OCI-LY1 (cell line): Measurements from ENCODE around the gene GNA14.

ENCODE experiments used
- H2AFZ ChIP-seq: fragments of 200-600 bp; sonication (generic), shearing (Covaris generic); 2 replicates; pipeline ENCODE4 v1.6.0; 2014; ENCODE audit warnings: antibody characterized with exemption, mild to moderate bottlenecking, low read length
- H3F3A ChIP-seq: fragments of 200-600 bp; sonication (generic), shearing (Covaris generic); 2 replicates; pipeline ENCODE4 v1.6.0; 2014; ENCODE audit warnings: mild to moderate bottlenecking, antibody characterized with exemption, low read length, moderate library complexity; ENCODE audit not compliant: insufficient read depth
- H3K27ac ChIP-seq: fragments of 200-600 bp; sonication (generic); 2 replicates; pipeline ENCODE4 v1.5.1; 2014; ENCODE audit warnings: low read length, mixed run types, mild to moderate bottlenecking, low read depth; ENCODE audit not compliant: poor library complexity, severe bottlenecking
- H3K27me3 ChIP-seq: fragments of 200-600 bp; sonication (generic); 2 replicates; pipeline ENCODE4 v1.6.0; 2014; ENCODE audit warnings: antibody characterized with exemption, mild to moderate bottlenecking, low read length, moderate library complexity; ENCODE audit not compliant: insufficient read depth
- H3K36me3 ChIP-seq: fragments of 200-600 bp; sonication (generic); 2 replicates; pipeline ENCODE4 v1.6.1; 2014; ENCODE audit warnings: mild to moderate bottlenecking, antibody characterized with exemption, low read length, moderate library complexity, mixed read lengths; ENCODE audit not compliant: insufficient read depth
- H3K4me1 ChIP-seq: fragments of 200-600 bp; sonication (generic); 2 replicates; pipeline ENCODE4 v1.5.1; 2014; ENCODE audit warnings: mild to moderate bottlenecking, low read length, moderate library complexity; ENCODE audit not compliant: insufficient read depth, severe bottlenecking
- H3K4me2 ChIP-seq: fragments of 200-600 bp; sonication (generic), shearing (Covaris generic); 2 replicates; pipeline ENCODE4 v1.6.1; 2014; ENCODE audit warnings: low read length
- H3K4me3 ChIP-seq: fragments of 200-600 bp; sonication (generic); 2 replicates; pipeline ENCODE4 v1.5.1; 2014; ENCODE audit warnings: low read length, low read depth, mild to moderate bottlenecking, mixed read lengths; ENCODE audit not compliant: poor library complexity, severe bottlenecking
- H3K79me2 ChIP-seq: fragments of 200-600 bp; shearing (Covaris generic); 2 replicates; pipeline ENCODE4 v1.6.1; 2016; ENCODE audit warnings: mixed run types, low read length, mixed read lengths; ENCODE audit not compliant: insufficient read depth
- H3K9ac ChIP-seq: fragments of 200-600 bp; sonication (generic), shearing (Covaris generic); 2 replicates; pipeline ENCODE4 v1.6.1; 2014; ENCODE audit warnings: mild to moderate bottlenecking, low read length, mixed read lengths
- H3K9me2 ChIP-seq: fragments of 200-600 bp; sonication (generic), shearing (Covaris generic); 2 replicates; pipeline ENCODE4 v1.6.1; 2014; ENCODE audit warnings: low read depth, mild to moderate bottlenecking, low read length, mixed read lengths
- H3K9me3 ChIP-seq: fragments of 200-600 bp; shearing (Covaris generic); 2 replicates; pipeline ENCODE4 v1.6.1; 2014; ENCODE audit warnings: low read length, mixed read lengths
- H4K20me1 ChIP-seq: fragments of 200-600 bp; sonication (generic), shearing (Covaris generic); 2 replicates; pipeline ENCODE4 v1.6.0; 2016; ENCODE audit warnings: mild to moderate bottlenecking, low read length; ENCODE audit not compliant: insufficient read depth
- EZH2 ChIP-seq: fragments of 200-600 bp; sonication (generic), shearing (Covaris generic); IDR thresholded peaks from 2 replicates; pipeline ENCODE4 v1.8.0; 2017; ENCODE audit warnings: borderline replicate concordance, mixed run types, mild to moderate bottlenecking, antibody characterized with exemption, low read length, moderate library complexity, mixed read lengths
- TF ChIP-seq, protein P1 (sequence below): fragments of 200-600 bp; sonication (generic), shearing (Covaris generic); IDR thresholded peaks from 2 replicates; pipeline ENCODE4 v1.5.1; 2017; ENCODE audit warnings: mild to moderate bottlenecking, antibody characterized with exemption, low read length, moderate library complexity, mixed read lengths

Gene GNA14

DNA sequence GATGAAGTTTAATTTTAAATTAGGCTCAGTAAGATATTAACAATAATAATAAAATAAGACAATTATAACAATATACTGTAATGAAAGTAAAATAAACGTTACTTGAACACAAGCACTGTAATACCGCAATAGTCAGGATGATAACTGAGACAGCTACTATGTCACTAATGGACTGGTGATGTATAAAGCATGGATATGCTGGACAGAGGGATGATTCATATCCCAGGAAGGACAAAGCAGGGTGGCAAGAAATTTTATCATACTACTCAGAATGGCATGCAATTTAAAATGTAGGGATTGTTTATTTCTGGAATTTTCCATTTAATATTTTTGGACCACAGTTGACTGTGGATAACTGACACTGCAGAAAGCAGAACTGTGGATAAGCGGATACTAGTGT, 273.9 kb downstream of the GNA14 start:
- no peak for TF ChIP-seq EZH2
- TF ChIP-seq, protein P1, sequence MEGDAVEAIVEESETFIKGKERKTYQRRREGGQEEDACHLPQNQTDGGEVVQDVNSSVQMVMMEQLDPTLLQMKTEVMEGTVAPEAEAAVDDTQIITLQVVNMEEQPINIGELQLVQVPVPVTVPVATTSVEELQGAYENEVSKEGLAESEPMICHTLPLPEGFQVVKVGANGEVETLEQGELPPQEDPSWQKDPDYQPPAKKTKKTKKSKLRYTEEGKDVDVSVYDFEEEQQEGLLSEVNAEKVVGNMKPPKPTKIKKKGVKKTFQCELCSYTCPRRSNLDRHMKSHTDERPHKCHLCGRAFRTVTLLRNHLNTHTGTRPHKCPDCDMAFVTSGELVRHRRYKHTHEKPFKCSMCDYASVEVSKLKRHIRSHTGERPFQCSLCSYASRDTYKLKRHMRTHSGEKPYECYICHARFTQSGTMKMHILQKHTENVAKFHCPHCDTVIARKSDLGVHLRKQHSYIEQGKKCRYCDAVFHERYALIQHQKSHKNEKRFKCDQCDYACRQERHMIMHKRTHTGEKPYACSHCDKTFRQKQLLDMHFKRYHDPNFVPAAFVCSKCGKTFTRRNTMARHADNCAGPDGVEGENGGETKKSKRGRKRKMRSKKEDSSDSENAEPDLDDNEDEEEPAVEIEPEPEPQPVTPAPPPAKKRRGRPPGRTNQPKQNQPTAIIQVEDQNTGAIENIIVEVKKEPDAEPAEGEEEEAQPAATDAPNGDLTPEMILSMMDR, result no peak
- Histone ChIP-seq H3K4me1 (no peaks in the 10 kb centered on the region), H3K27ac (no peak overlapping the region), H3K4me3 (no peak overlapping the region), H4K20me1 (no peaks in the 10 kb centered on the region), H3F3A (no peaks in the 10 kb centered on the region), H3K27me3 (no peaks in the 10 kb centered on the region), H3K4me2 (no peak overlapping the region), H3K9ac (no peak overlapping the region), H3K79me2 (no peaks in the 10 kb centered on the region), H3K36me3 (peaks cover 17% of the 10 kb centered on the region), H2AFZ (no peak overlapping the region), H3K9me2 (no peaks in the 10 kb centered on the region), H3K9me3 (no peaks in the 10 kb centered on the region)
